ENCODE results near the gene NEK10. TPM values are rescaled to one million over a fixed set of nuclear protein-coding genes. Genes with fewer than 3 reads are reported as not detected.

The NEK10 gene
- total RNA-seq, 1 experiment from 2014 or later, result 1.7 TPM

DNA sequence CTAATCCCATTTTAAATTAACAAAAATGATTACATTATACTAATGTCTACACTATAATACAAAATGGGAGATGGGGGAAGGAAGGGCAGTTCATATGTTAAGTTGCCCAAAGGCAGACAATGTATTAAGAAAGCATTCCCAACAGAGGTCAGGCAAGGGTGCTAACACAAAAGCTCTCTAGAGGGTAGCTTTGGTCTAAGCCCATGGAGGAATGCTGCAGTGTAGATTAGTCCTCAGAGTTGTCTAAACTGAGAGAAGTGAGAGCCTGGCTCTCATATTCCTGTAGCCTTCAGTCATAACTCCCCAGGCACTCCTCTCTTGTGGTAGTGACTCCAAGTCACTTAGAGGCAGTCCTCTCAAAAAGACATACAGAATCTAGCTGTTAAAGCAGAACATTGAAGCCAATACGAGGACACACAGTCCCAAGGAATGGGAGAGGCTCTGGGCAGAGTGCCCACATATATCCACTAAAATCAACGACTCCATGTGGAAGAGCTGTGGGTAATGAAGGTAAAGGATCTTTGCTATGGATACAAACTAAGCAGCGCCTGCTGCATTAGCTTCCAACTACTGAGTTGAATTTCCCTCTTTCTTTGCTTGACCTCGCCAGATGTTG is 14.5 kb downstream of the NEK10 start:
- no peaks in the 10 kb centered on the region for H3K27me3 Mint-ChIP-seq (ENCODE audit: unreplicated experiment)
- no peak for DNase-seq
- CTCF ChIA-PET, result interaction anchor here (0.6 to 1.2 kb wide), 3 partner anchors 9 to 1970 kb away, joined by 3 to 4 read pairs (median 4); no protein-coding TSS in a partner anchor
- TF ChIP-seq, protein P1, sequence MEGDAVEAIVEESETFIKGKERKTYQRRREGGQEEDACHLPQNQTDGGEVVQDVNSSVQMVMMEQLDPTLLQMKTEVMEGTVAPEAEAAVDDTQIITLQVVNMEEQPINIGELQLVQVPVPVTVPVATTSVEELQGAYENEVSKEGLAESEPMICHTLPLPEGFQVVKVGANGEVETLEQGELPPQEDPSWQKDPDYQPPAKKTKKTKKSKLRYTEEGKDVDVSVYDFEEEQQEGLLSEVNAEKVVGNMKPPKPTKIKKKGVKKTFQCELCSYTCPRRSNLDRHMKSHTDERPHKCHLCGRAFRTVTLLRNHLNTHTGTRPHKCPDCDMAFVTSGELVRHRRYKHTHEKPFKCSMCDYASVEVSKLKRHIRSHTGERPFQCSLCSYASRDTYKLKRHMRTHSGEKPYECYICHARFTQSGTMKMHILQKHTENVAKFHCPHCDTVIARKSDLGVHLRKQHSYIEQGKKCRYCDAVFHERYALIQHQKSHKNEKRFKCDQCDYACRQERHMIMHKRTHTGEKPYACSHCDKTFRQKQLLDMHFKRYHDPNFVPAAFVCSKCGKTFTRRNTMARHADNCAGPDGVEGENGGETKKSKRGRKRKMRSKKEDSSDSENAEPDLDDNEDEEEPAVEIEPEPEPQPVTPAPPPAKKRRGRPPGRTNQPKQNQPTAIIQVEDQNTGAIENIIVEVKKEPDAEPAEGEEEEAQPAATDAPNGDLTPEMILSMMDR (IDR thresholded peaks at IDR 0.05; ENCODE audit: unreplicated experiment), result no peak
- no peak overlapping the region for H3K27ac Mint-ChIP-seq (ENCODE audit: unreplicated experiment)
- peaks cover 3% of the 10 kb centered on the region for H3K9me3 Mint-ChIP-seq (ENCODE audit: low read depth, unreplicated experiment)
- H3K36me3 Mint-ChIP-seq (ENCODE audit: insufficient read depth, unreplicated experiment), result no peaks in the 10 kb centered on the region
- peaks cover 1% of the 10 kb centered on the region for H3K4me1 Mint-ChIP-seq (ENCODE audit: low read depth, unreplicated experiment)
- no TSS peak for BruUV-seq (replicated peaks)
- no peak overlapping the region for H3K4me3 Mint-ChIP-seq (ENCODE audit: low read depth, unreplicated experiment)
- intact Hi-C loops (cut with micrococcal nuclease; ENCODE audit: unreplicated experiment), result loop anchor here (5.0 kb wide), 1 partner anchor 113 kb away; no protein-coding TSS in a partner anchor

DNA sequence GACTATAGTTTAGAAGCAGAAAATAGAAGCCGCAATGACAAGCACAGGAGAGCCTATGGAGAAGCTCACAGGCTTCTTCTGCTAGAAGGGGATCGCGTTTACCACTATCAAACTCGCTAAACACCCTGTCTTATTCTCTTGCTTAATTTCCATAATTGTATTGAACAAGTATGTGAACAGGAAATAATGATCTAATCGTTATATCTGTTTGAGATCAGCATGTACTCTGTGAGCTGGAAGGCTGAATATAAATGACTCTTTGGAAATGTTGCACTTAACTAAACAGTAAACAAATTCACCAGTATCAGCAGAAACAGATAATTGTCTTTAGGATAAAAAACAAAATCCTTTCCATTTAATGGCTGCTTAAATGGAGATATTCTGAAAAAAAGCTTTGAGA is 15.0 kb downstream of the NEK10 start:
- BruUV-seq (replicated peaks), result no TSS peak
- peaks cover 6% of the 10 kb centered on the region for H3K4me1 Mint-ChIP-seq (ENCODE audit: low read depth, unreplicated experiment)
- no peaks in the 10 kb centered on the region for H3K36me3 Mint-ChIP-seq (ENCODE audit: insufficient read depth, unreplicated experiment)
- TF ChIP-seq, protein P1 (IDR thresholded peaks at IDR 0.05; ENCODE audit: unreplicated experiment), result no peak
- H3K4me3 Mint-ChIP-seq (ENCODE audit: low read depth, unreplicated experiment), result no peak overlapping the region
- H3K27me3 Mint-ChIP-seq (ENCODE audit: unreplicated experiment), result no peaks in the 10 kb centered on the region
- intact Hi-C loops (cut with micrococcal nuclease; ENCODE audit: unreplicated experiment), result no loop called here
- H3K27ac Mint-ChIP-seq (ENCODE audit: unreplicated experiment), result no peak overlapping the region
- peaks cover 3% of the 10 kb centered on the region for H3K9me3 Mint-ChIP-seq (ENCODE audit: low read depth, unreplicated experiment)
- no peak for DNase-seq
- CTCF ChIA-PET, result interaction anchor here (0.6 to 1.2 kb wide), 2 partner anchors 8 to 1971 kb away, joined by 4 read pairs; no protein-coding TSS in a partner anchor

DNA sequence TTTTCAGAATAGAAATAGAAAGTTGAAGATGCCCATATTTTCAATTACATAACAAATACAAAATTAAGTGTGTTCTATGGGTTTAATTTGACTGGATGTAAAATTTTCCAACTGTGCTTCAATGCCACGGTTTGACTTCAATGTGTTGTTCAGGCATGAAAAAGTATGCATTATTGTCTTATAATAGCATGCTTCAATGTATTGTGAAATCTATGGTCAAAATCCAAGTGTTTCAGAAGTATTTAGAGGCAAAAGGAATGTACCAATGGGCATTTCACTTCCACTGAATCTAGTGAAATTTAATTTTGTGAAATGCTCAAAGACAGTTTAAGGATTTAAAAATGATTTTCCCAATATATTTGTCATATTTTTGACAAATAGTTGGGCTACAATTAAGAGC is 16.0 kb downstream of the NEK10 start:
- Mint-ChIP-seq H3K4me3 (ENCODE audit: low read depth, unreplicated experiment) (no peak overlapping the region), H3K27ac (ENCODE audit: unreplicated experiment) (no peak overlapping the region), H3K27me3 (ENCODE audit: unreplicated experiment) (no peaks in the 10 kb centered on the region), H3K36me3 (ENCODE audit: insufficient read depth, unreplicated experiment) (no peaks in the 10 kb centered on the region), H3K9me3 (ENCODE audit: low read depth, unreplicated experiment) (peaks cover 3% of the 10 kb centered on the region), H3K4me1 (ENCODE audit: low read depth, unreplicated experiment) (peaks cover 16% of the 10 kb centered on the region)
- BruUV-seq (replicated peaks), result no TSS peak
- TF ChIP-seq, protein P1 (IDR thresholded peaks at IDR 0.05; ENCODE audit: unreplicated experiment), result no peak
- CTCF ChIA-PET, result no interaction called here
- intact Hi-C loops (cut with micrococcal nuclease; ENCODE audit: unreplicated experiment), result no loop called here
- DNase-seq, result no peak

DNA sequence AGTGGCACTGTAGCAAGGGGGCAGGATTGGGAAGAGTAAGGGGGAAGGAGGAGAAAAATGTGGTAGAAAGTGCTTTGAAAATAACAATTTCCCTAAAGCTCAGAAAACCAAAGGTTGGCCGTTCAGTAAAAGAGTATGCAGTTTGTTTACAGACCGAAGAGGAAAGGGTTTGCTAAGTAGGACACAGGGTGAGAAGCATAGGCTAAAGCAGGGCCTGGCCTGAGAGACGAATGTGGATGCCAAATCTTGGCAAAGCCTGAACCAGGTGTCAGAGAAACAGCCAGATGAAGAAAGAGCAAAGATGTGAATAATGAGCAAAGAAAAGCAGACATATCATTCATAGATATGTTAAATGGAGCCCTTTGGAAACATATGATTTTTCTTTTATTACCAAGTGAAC is 17.1 kb downstream of the NEK10 start:
- no peaks in the 10 kb centered on the region for H3K27me3 Mint-ChIP-seq (ENCODE audit: unreplicated experiment)
- H3K9me3 Mint-ChIP-seq (ENCODE audit: low read depth, unreplicated experiment), result peaks cover 3% of the 10 kb centered on the region
- no peak for DNase-seq
- H3K36me3 Mint-ChIP-seq (ENCODE audit: insufficient read depth, unreplicated experiment), result no peaks in the 10 kb centered on the region
- no TSS peak for BruUV-seq (replicated peaks)
- intact Hi-C loops (cut with micrococcal nuclease; ENCODE audit: unreplicated experiment), result no loop called here
- TF ChIP-seq, protein P1 (IDR thresholded peaks at IDR 0.05; ENCODE audit: unreplicated experiment), result no peak
- H3K4me3 Mint-ChIP-seq (ENCODE audit: low read depth, unreplicated experiment), result no peak overlapping the region
- no peak overlapping the region for H3K27ac Mint-ChIP-seq (ENCODE audit: unreplicated experiment)
- H3K4me1 Mint-ChIP-seq (ENCODE audit: low read depth, unreplicated experiment), result peaks cover 16% of the 10 kb centered on the region
- CTCF ChIA-PET, result no interaction called here
